GM06990 (cell line): ENCODE measurements around the gene FTO.

Experiments used
- DNase-seq: peaks from one replicate; pipeline ENCODE4 v3.0.0-alpha.2; 2011; ENCODE audit not compliant: insufficient read length; ENCODE audit errors: extremely low read depth
- H3K27me3 ChIP-seq: replicated peaks from 2 replicates; pipeline ENCODE4 v1.6.0; 2011; ENCODE audit warnings: low read length; ENCODE audit not compliant: control insufficient read depth, insufficient read depth
- H3K36me3 ChIP-seq: 2 replicates; pipeline ENCODE4 v1.5.1; 2011; ENCODE audit warnings: low read length; ENCODE audit not compliant: control insufficient read depth, insufficient read depth
- H3K4me3 ChIP-seq: replicated peaks from 2 replicates; pipeline ENCODE4 v1.5.1; 2011; ENCODE audit warnings: low read depth, mild to moderate bottlenecking, control low read depth, low read length
- TF ChIP-seq, protein P1 (sequence below): IDR thresholded peaks from 2 replicates; pipeline ENCODE4 v1.5.1; 2011; ENCODE audit warnings: low read length, control low read depth, mild to moderate bottlenecking, inconsistent platforms; ENCODE audit not compliant: insufficient read depth, poor library complexity, severe bottlenecking

Gene FTO

DNA sequence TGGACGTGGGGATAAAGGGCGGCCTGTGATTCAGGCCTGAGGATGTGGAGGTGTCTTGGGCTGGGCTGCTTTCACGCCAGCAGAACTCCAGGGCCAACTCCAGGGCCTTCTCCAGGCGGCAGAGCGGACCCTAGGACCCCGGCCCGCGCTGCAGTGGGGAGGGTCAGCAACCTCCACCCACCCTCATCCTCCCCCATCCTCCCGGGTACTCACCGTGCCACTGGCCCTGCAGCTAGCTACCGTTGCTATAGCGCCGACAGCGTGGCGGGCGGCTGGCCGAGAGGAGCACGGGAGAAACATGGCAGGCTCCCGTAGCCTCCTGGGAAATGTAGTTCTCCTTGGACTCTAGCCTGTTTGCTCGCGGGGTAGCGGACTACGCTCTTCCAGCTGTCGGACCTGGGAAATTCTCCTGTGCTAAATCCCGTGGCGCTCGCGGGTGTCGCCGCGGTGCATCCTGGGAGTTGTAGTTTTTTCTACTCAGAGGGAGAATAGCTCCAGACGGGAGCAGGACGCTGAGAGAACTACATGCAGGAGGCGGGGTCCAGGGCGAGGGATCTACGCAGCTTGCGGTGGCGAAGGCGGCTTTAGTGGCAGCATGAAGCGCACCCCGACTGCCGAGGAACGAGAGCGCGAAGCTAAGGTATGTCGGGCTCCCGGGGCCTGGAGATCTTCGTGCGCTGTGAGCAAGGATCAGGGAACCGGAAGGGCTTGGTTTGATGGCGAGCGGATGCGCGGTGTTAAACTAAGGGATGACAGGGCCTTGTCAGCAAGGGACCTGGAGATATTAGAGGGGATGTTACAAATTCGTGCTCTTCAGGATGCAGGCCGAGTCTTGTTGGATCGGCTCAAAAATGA is at the start of gene FTO, which contains the start of gene RPGRIP1L:
Gene FTO (plus strand): TSS at position 567 of the 855 bp plus-strand sequence.
Gene RPGRIP1L (minus strand): TSS at position 270 of the 855 bp plus-strand sequence. CDS start 3,136 bp downstream, outside the sequence.
- DNase-seq = peak; percentile 98
- H3K4me3 ChIP-seq = peak within 1 kb of the TSS; percentile 81
- TF ChIP-seq, protein P1, sequence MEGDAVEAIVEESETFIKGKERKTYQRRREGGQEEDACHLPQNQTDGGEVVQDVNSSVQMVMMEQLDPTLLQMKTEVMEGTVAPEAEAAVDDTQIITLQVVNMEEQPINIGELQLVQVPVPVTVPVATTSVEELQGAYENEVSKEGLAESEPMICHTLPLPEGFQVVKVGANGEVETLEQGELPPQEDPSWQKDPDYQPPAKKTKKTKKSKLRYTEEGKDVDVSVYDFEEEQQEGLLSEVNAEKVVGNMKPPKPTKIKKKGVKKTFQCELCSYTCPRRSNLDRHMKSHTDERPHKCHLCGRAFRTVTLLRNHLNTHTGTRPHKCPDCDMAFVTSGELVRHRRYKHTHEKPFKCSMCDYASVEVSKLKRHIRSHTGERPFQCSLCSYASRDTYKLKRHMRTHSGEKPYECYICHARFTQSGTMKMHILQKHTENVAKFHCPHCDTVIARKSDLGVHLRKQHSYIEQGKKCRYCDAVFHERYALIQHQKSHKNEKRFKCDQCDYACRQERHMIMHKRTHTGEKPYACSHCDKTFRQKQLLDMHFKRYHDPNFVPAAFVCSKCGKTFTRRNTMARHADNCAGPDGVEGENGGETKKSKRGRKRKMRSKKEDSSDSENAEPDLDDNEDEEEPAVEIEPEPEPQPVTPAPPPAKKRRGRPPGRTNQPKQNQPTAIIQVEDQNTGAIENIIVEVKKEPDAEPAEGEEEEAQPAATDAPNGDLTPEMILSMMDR = no peak
- H3K36me3 ChIP-seq = no peaks in the 10 kb centered on the region
- H3K27me3 ChIP-seq = no peaks in the 10 kb centered on the region

DNA sequence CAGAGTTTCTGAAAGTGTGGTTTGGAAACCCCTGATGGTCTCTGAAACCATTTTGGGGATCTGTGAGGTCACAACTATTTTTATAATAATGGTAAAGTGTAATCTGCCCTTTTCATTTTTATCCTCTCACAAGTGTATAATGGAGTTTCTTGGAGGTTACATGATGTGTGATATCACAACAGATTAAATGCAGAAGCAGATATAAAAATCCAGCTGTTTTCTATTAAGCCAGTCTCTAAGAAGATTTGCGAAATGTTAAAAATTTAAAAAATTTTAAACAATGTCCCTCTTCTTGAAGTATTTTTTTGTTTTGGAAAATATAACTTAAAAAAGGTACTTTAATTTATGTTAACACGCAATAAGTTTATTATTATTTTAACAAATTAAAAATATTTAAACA is 49.0 kb upstream of the FTO start:
- DNase-seq = no peak
- TF ChIP-seq, protein P1 = no peak
- no peak overlapping the region for H3K4me3 ChIP-seq
- H3K36me3 ChIP-seq = no peaks in the 10 kb centered on the region
- no peaks in the 10 kb centered on the region for H3K27me3 ChIP-seq

DNA sequence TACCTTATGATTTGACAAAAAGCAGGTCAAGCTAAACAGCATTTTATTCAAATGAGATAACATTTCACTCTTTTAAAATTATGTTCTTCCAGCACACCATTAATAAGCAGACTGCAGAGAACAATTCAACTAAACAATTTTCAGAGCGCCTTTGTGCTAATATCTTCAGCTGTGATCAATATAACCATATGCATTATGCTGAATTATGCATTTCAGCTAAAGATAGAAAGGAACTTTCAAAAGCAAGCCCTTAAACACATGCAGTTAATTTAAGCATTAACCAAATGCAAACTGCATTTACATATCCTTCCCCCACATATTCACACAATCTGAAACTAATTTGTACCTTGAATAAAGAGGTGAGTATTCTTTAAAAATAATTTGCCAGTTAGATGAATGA is 41.9 kb upstream of the FTO start:
- no peak overlapping the region for H3K4me3 ChIP-seq
- H3K27me3 ChIP-seq = no peaks in the 10 kb centered on the region
- no peak for DNase-seq
- H3K36me3 ChIP-seq = no peaks in the 10 kb centered on the region
- TF ChIP-seq, protein P1 = no peak

DNA sequence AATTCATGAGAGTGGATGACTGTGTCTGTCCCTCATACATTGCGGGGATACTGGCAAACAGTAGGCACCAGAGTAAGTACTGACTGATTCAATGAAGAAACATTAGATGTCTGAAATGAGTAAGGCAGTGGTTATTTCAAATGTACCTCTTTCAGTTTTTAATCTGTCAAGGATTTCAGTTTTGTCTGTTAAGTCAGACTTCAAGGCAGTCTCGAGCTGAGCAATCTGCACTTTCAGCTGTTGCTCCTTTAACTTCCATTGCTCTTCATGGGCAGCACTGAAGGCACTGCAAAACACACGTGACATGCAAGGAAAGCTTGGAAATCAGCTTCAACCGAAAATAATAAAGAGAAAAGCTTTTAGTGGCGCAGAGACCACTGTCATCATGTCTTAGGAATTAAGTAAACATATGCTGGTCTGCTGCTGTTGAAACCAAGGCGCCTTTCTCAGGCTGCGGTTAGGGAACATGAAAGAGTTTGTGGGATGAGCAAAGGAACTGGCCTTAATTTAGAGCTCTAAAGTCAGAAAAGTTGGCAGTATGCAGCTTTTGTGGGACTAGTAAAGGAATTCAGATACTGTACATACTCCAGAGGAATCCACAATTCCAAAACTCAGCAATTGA is 39.1 kb upstream of the FTO start:
- H3K27me3 ChIP-seq = no peaks in the 10 kb centered on the region
- H3K4me3 ChIP-seq = no peak overlapping the region
- TF ChIP-seq, protein P1 = no peak
- no peak for DNase-seq
- no peaks in the 10 kb centered on the region for H3K36me3 ChIP-seq

DNA sequence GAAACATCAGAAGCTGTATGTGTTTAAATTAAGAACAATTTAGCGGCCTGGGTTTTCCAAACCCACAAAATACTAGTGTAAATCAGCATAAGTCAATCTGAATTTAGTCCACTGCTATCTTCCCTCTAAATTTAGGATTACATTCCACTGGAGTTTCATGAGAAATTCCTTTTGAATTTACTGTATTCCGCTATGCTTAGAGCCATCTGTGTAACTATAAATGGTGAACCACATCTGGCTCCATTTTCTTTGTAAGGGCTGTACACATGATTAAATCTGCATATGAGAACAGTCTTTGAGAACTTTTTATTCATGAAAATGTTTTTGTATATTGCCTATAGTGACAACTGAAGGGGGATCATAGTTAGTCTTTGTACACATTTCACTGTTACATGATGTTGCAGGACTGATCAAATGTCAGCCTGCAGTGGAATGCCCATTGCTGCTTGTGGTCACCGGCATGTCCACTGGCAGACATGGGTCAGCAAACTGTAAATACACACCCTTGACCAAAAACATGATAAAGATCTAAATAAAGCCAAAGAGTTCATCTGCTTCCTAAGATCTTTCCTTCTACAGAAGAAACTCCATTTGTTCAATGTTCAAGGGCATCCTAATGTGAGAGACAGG is 37.1 kb upstream of the FTO start:
- Histone ChIP-seq H3K36me3 (no peaks in the 10 kb centered on the region), H3K4me3 (no peak overlapping the region), H3K27me3 (no peaks in the 10 kb centered on the region)
- no peak for DNase-seq
- TF ChIP-seq, protein P1 = no peak
